ENCODE data around the gene GOLM1. TPM values are rescaled to one million over a fixed set of nuclear protein-coding genes. Genes with fewer than 3 reads are reported as not detected.

GOLM1 gene
- total and polyA plus RNA-seq, 10 of the 15 experiments (the other 5 are each of a cell fraction or from before 2014, with no cell fraction given): 0.41 to 25.9 (median 18.7) TPM

DNA sequence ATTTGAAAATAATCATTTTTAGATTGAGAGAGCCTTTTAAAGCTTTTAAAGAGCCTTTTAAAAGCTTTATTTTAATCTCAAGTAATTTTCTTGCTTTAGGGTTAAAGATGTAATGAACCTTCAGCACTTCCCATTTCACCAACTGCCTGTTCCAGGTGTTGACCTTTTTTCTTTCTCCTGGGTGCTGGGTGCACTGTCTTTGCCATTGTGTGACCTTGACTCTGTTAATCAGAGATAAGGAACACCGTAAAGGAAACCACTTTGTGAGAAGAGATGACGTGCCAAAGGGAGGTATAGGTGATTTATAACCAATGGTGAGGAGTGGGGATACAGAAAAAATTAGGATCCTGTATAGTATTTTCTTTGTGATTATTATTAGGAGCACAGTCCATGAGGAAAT is 90.2 kb downstream of the GOLM1 start:
- no peak for DNase-seq (ENCODE audit: low read depth, low spot score)
- RAD21 ChIA-PET (ENCODE audit: unreplicated experiment): no interaction called here
- Histone ChIP-seq H3K4me1 (ENCODE audit: control insufficient read depth, insufficient read depth, low read length) (no peaks in the 10 kb centered on the region), H3K4me2 (ENCODE audit: control insufficient read depth, insufficient read depth) (no peak overlapping the region), H3K9ac (ENCODE audit: control insufficient read depth, insufficient read depth, low read length) (no peak overlapping the region), H2AFZ (ENCODE audit: control insufficient read depth, low read depth, low read length) (no peak overlapping the region), H3K27ac (ENCODE audit: control insufficient read depth, insufficient read depth) (no peak overlapping the region), H3K4me3 (no peak overlapping the region), H3K79me2 (ENCODE audit: control insufficient read depth, insufficient read depth, low read length) (no peaks in the 10 kb centered on the region), H3K9me3 (replicated peaks; ENCODE audit: control insufficient read depth, insufficient read depth, low read length) (no peaks in the 10 kb centered on the region; the same call in 2 of the 3 replicates), H4K20me1 (ENCODE audit: control insufficient read depth, insufficient read depth) (no peaks in the 10 kb centered on the region), H3K36me3 (ENCODE audit: control insufficient read depth in 2 of 2, insufficient read depth in 2 of 2, low read length in 1 of 2) (peaks cover 0 to 20% of the 10 kb centered on the region in 2 experiments; a peak in 3 of 4 replicates), H3K27me3 (replicated peaks in 1 of 2; ENCODE audit: control insufficient read depth in 2 of 2, insufficient read depth in 2 of 2, low read length in 1 of 2) (no peaks in the 10 kb centered on the region)
- intact Hi-C loops (cut with micrococcal nuclease; ENCODE audit: unreplicated experiment): no loop called here
- no peak for FAIRE-seq
- POLR2A ChIA-PET: no interaction called here
- CTCF ChIA-PET: interaction anchor here (1.0 kb wide), 1 partner anchor 8 kb away, joined by 3 read pairs; no protein-coding TSS in a partner anchor
- SMC1A ChIA-PET (ENCODE audit: uncharacterized antibody, unreplicated experiment): interaction anchor here (1.3 to 1.4 kb wide), 2 partner anchors 47 to 65 kb away, joined by 3 to 4 read pairs; no protein-coding TSS in a partner anchor
- in situ Hi-C loops (cut with MboI): no loop called here
- WGBS (ENCODE audit: insufficient coverage, insufficient replicate concordance, low lambda C conversion rate, missing lambda C conversion rate): 70% methylated on average over 2 of the region's 2 CpGs
- no TSS peak for BruUV-seq (replicated peaks)
- TF ChIP-seq FOXK2 (IDR thresholded peaks at IDR 0.05): no peak
- no peak for TF ChIP-seq MLLT1 (IDR thresholded peaks at IDR 0.05)
- no peak for TF ChIP-seq HDAC6 (IDR thresholded peaks at IDR 0.05; ENCODE audit: unreplicated experiment)
- no peak for TF ChIP-seq POLR2A (IDR thresholded peaks at IDR 0.05; ENCODE audit: low read depth, low read length)
- TF ChIP-seq HDAC2 (IDR thresholded peaks at IDR 0.05): no peak
- no peak for TF ChIP-seq NFIC (IDR thresholded peaks at IDR 0.05; ENCODE audit: low read depth, low read length)
- no peak for TF ChIP-seq RELA (IDR thresholded peaks at IDR 0.05; ENCODE audit: borderline replicate concordance, partially characterized antibody)
- no peak for TF ChIP-seq PKNOX1 (IDR thresholded peaks at IDR 0.05)
- no peak for TF ChIP-seq ZNF622 (IDR thresholded peaks at IDR 0.05)
- no peak for TF ChIP-seq MYC (IDR thresholded peaks at IDR 0.05; ENCODE audit: insufficient read depth, insufficient read length, insufficient replicate concordance, low read length, severe bottlenecking)
- TF ChIP-seq USF1 (IDR thresholded peaks at IDR 0.05; ENCODE audit: borderline replicate concordance, extremely low read length, insufficient read depth, low read depth, low read length): no peak
- ATAC-seq: no peak
